NCI-H2227 treated with DMSO at 0.1 percent for 48 hours (cell line): ENCODE data around the gene CHP1.
"Not testable (repeated sequence)": the region's sequence is repeated elsewhere in the genome, so short reads cannot be mapped to it uniquely, and the experiment has no call there.

ENCODE experiments used
- DNase-seq: peaks from one replicate; lab custom pipeline; 2025; lab: John Stamatoyannopoulos, UW

The CHP1 gene

DNA sequence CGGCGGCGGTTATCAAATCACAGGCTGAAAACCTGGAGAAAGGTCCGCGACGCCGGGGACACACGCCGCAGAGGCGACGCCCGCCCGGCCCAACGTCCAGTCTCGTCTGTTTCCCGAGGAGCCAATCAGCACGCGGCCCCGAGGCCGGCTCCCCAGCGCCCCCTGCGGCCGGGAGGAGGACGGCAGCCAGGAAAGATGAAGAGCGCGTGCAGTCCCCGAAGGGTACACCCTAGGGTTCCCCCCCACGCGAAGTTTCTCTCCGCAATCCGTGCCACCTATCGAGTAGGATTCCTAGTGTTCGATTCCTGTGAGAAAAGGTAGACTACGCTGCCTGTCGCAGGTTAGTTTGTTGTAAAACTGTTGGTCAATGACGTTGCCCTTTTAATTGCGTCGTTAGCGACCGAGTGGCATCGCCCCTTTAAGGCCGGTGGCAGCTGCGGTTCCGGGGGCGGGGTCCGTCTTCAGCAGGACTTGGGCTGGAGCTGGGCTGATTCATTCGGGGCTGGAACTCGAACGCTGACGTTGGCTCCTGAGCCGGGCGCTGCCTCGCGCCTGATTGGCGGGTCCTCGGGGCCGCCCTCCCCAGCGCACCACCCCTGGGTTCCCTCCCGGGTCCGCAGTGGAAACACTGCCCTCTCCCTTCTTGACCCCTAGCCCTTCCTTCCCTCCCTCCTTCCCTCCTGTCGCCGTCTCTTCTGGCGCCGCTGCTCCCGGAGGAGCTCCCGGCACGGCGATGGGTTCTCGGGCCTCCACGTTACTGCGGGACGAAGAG is at the start of gene CHP1, which contains the start of gene EXD1:
TSS of gene CHP1 (plus strand) at position 619 of the 772 bp plus-strand sequence. CDS start at position 734, 115 bp downstream.
TSS of gene EXD1 (minus strand) at position 108 of the 772 bp plus-strand sequence. CDS start 4,182 bp downstream, outside the sequence.
- DNase-seq: peak; percentile 95

GRCh38 chr15:41182266-41182665 is 48.8 kb upstream of the CHP1 start:
- DNase-seq: no peak

GRCh38 chr15:41183581-41183980 is 47.5 kb upstream of the CHP1 start:
- DNase-seq: no peak

GRCh38 chr15:41194444-41194843 is 36.6 kb upstream of the CHP1 start:
- no peak for DNase-seq

DNA sequence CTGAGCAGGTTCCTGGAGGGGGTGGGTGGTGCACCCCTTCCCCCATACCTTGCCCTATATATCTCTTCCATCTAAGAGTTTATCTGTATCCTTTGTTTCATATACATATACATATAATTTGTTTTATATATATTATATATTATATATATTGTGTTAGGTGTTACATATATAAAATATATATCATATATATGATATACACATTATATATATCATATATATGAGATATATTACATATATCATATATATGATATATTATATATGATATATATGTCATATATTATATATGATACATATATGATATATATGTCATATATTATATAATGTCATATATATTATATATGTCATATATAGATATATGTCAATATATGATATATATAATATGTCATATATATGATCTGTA is 31.6 kb upstream of the CHP1 start:
- DNase-seq: no peak

GRCh38 chr15:41203395-41203794 is 27.7 kb upstream of the CHP1 start:
- no peak for DNase-seq

DNA sequence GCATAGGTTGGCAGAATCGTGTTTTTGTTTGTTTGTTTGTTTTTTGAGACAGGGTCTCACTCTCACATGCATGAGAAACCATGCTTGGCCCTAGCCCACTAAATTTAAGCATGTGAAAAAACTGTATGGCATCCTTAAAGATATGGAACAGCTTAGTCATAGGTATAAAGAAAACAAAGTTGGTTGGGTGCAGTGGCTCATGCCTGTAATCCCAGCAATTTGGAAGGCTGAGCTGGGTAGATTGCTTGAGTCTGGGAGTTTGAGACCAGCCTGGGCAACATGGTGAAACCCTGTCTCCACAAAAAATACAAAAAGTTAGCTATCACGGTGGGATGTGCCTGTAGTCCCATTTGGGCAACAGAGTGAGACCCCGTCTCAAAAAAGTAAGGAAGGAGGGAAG is 25.8 kb upstream of the CHP1 start:
- no peak for DNase-seq

- DNase-seq: no peak
Observed at GRCh38 chr15:41207687-41208448, 23.2 kb upstream of the CHP1 start.

GRCh38 chr15:41215708-41216107 is 15.4 kb upstream of the CHP1 start:
- DNase-seq: no peak

GRCh38 chr15:41218851-41219250 is 12.2 kb upstream of the CHP1 start:
- no peak for DNase-seq

GRCh38 chr15:41219381-41219780 is 11.7 kb upstream of the CHP1 start:
- DNase-seq: no peak

GRCh38 chr15:41230345-41230649 is 771 bp upstream of the CHP1 start:
- DNase-seq: no peak

- DNase-seq: no peak
Observed at GRCh38 chr15:41231422-41232226, 556 bp downstream of the CHP1 start.

DNA sequence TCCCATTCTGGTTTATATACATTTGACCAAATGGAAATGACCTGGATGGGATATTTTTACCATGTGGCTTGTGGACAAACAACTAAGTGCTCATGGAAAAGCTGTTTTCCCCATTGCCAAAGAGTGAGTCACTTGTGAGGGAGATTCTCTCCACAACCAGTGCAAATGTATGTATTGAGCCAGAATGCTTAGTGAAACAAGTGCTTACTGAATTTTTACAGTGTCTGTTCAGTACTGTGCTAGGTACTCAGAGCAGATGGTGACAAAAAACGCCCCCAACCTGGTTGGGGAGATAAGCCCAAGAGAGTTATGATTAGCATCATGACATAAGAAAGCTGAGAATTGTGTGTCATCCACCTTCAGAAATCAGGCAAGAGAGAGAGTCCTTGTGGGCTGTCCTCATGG is 2.3 kb downstream of the CHP1 start:
- no peak for DNase-seq

- DNase-seq: not testable (repeated sequence)
Observed at GRCh38 chr15:41235228-41235627, 4.2 kb downstream of the CHP1 start.

DNA sequence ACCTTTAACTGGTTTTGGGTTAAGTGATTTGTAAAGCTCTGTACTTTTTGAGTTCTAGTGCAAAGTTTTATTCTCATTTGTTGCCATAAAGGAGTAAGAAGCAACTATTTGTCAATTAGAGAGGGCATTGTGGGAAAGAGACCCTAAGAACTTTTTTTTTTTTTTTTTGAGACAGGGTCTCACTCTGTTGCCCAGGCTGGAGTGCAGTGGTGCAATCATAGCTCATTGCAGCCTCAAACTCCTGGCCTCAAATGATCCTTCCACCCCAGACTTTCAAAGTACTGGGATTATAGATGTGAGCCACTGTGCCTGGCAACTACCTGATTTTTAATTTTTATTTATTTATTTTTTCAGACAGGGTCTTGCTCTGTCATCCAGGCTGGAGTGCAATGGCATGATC is 4.9 kb downstream of the CHP1 start:
- DNase-seq: no peak

- DNase-seq: no peak
Observed at GRCh38 chr15:41238100-41238499, 7.0 kb downstream of the CHP1 start.

- peak; percentile 56 for DNase-seq
Observed at GRCh38 chr15:41241221-41241964, 10.3 kb downstream of the CHP1 start.

DNA sequence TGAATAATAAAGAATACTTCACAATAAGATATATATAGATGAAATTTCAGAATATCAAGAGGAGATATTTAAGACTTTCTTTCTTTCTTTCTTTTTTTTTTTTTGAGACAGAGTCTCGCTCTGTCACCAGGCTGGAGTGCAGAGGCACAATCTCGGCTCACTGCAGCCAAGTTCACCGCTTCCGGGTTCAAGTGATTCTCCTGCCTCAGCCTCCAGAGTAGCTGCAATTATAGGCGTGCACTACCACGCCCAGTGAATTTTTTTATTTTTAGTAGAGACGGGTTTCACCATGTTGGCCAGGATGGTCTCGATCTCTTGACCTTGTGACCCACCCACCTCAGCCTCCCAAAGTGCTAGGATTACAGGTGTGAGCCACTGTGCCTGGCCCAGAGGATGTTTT is 19.7 kb downstream of the CHP1 start:
- not testable (repeated sequence) for DNase-seq

DNA sequence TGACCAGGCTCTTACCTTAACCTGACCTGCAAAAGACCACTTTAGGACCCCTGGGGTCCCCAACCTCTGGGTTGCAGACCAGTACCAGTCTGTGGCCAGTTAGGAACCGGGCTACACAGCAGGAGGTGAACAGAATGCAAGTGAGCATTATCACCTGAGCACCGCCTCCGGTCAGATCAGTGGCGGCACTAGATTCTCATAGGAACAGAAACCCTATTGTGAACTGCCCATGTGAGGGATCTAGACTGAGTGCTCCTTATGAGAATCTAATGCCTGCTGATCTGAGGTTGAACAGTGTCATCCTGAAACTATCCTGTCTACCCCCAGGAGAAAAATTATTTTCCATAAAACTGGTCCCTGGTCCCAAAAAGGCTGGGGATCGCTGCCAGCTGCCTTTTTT is 20.3 kb downstream of the CHP1 start:
- DNase-seq: no peak

GRCh38 chr15:41254560-41254959 is 23.5 kb downstream of the CHP1 start:
- DNase-seq: no peak

DNA sequence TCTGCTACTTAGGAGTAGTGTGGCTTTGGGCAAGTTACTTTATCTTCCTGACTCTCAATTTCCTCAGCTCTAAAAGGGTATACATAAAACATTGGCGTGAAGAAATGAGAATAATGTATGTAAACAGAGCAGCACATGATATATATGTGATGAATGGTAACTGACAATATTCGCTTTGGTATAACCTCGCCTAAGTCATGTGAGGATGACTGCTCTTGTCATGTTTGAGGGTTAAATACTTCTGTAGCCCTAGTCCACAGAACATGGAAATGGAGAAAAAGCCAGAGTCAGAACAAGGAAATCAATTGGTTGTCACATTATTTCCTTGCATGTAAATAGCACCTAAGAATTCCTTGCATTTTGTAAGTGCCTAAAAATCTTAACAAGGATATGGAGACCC is 25.0 kb downstream of the CHP1 start:
- DNase-seq: no peak
